HG02678 (cell line): ENCODE data around the gene BCAS4.

Source experiments
- ATAC-seq: cut with Tn5 transposase; IDR thresholded peaks from one replicate; pipeline ENCODE4 v1.9.1; 2021; ENCODE audit warnings: mild to moderate bottlenecking, moderate library complexity; ENCODE audit not compliant: unreplicated experiment

The BCAS4 gene

GRCh38 chr20:50820515-50821256, 25.8 kb downstream of the BCAS4 start:
- ATAC-seq: no peak

GRCh38 chr20:50821257-50821921, 26.5 kb downstream of the BCAS4 start:
- ATAC-seq: no peak

GRCh38 chr20:50821994-50822393, 27.1 kb downstream of the BCAS4 start:
- no peak for ATAC-seq

- ATAC-seq: no peak
Measured at GRCh38 chr20:50823319-50823718, 28.5 kb downstream of the BCAS4 start.

GRCh38 chr20:50824137-50824536, 29.3 kb downstream of the BCAS4 start:
- no peak for ATAC-seq

GRCh38 chr20:50826121-50826520, 31.3 kb downstream of the BCAS4 start:
- ATAC-seq: no peak

- no peak for ATAC-seq
Measured at GRCh38 chr20:50828363-50829136, 33.7 kb downstream of the BCAS4 start.

- ATAC-seq: no peak
Measured at GRCh38 chr20:50831622-50832021, 36.8 kb downstream of the BCAS4 start.

- ATAC-seq: no peak
Measured at GRCh38 chr20:50834599-50835005, 39.7 kb downstream of the BCAS4 start.

GRCh38 chr20:50837532-50838321, 42.9 kb downstream of the BCAS4 start:
- peak; percentile 91 for ATAC-seq

GRCh38 chr20:50838322-50838625, 43.4 kb downstream of the BCAS4 start:
- ATAC-seq: no peak

GRCh38 chr20:50838707-50839385, 44.0 kb downstream of the BCAS4 start:
- no peak for ATAC-seq

- ATAC-seq: no peak
Measured at GRCh38 chr20:50842821-50843220, 48.0 kb downstream of the BCAS4 start.

- no peak for ATAC-seq
Measured at GRCh38 chr20:50843331-50844276, 48.7 kb downstream of the BCAS4 start.

- ATAC-seq: peak; percentile 91
Measured at GRCh38 chr20:50844430-50845100, 49.7 kb downstream of the BCAS4 start.

GRCh38 chr20:50845566-50846215, 50.8 kb downstream of the BCAS4 start:
- no peak for ATAC-seq

- no peak for ATAC-seq
Measured at GRCh38 chr20:50848341-50848808, 53.5 kb downstream of the BCAS4 start.
